Spinal cord (tissue), 10 donors: Measurements from ENCODE around the gene LMBR1L. TPM values are rescaled to one million over a fixed set of nuclear protein-coding genes. Genes with fewer than 3 reads are reported as not detected.

Experiments
- DNase-seq, 6 donors: peaks; one replicate each; pipeline versions ENCODE4 v3.0.0 to v3.0.0-alpha.2; 2013 to 2015; ENCODE audit warnings: low spot score in 6 of 6, low read depth in 4 of 6
- H3K27ac ChIP-seq: one replicate; pipeline ENCODE4 v1.5.1; 2013; ENCODE audit warnings: low read depth, low read length, control low read depth
- H3K27me3 ChIP-seq: one replicate; pipeline ENCODE4 v1.6.1; 2013; ENCODE audit warnings: low read length; ENCODE audit not compliant: control insufficient read depth, insufficient read depth
- H3K36me3 ChIP-seq: one replicate; pipeline ENCODE4 v1.6.1; 2013; ENCODE audit warnings: low read length; ENCODE audit not compliant: control insufficient read depth, insufficient read depth
- H3K4me1 ChIP-seq: one replicate; pipeline ENCODE4 v1.6.1; 2013; ENCODE audit warnings: low read length; ENCODE audit not compliant: control insufficient read depth, insufficient read depth
- H3K4me3 ChIP-seq: one replicate; pipeline ENCODE4 v1.5.1; 2013; ENCODE audit warnings: low read depth, low read length, control low read depth
- H3K9me3 ChIP-seq: one replicate; pipeline ENCODE4 v1.6.1; 2013; ENCODE audit warnings: low read length; ENCODE audit not compliant: control insufficient read depth, insufficient read depth
- WGBS: methylation state at CpG from one replicate; pipeline ENCODE4 v1.1.5; 2013; ENCODE audit warnings: missing lambda C conversion rate; ENCODE audit not compliant: insufficient coverage; 5-methylcytosine and 5-hydroxymethylcytosine counted together
- polyA plus RNA-seq, 2 donors: library from polyadenylated mRNA; unstranded; fragments of 120-200 nt; gene quantifications; one replicate each; pipeline ENCODE4 v1.2.1, GENCODE V29; 2013; ENCODE audit not compliant: insufficient read length in 2 of 2
- total RNA-seq, 2 donors: library from RNA; depleted of rRNA in 1 of 2; stranded (reverse); fragments of 120-200 nt in 1 of 2; fragments of >200 nt in 1 of 2; gene quantifications; one replicate each; pipeline versions ENCODE4 v1.2.3 to v1.2.4, GENCODE V29; 2013 to 2014
- donor health status: healthy.

The LMBR1L gene
- total and polyA plus RNA-seq, 4 donors: 38.0 to 127 (median 64.7) TPM

DNA sequence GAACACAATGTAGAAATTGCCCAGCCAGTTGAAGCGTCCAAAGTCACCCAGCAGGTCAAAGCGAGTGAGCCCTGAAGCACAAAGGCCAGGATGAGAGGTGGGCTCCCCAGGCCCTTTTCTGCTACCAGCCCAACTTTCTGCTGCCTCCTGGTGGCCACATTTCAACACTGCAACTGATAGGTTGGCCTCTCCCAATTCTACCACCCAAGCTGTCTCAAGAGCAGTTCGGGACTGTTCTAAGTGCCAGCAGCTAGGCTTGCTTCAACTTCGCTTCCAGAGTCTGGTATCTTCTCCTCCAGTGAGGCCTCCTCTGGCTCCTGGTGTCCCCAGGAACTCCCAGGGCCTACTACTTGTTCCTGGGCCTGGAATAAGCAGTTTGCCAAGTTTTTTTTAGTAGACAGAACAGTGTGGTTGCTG lies 12.6 kb downstream of the LMBR1L start:
- H3K27ac ChIP-seq: no peak overlapping the region
- H3K9me3 ChIP-seq: no peaks in the 10 kb centered on the region
- peaks cover 19% of the 10 kb centered on the region for H3K27me3 ChIP-seq
- peaks cover 27% of the 10 kb centered on the region for H3K4me1 ChIP-seq
- 54% methylated on average over 4 of the region's 4 CpGs for WGBS
- no peak overlapping the region for H3K4me3 ChIP-seq
- H3K36me3 ChIP-seq: peaks cover 69% of the 10 kb centered on the region
- DNase-seq: peak in 2 of 6 donors; percentile 69 to 74

DNA sequence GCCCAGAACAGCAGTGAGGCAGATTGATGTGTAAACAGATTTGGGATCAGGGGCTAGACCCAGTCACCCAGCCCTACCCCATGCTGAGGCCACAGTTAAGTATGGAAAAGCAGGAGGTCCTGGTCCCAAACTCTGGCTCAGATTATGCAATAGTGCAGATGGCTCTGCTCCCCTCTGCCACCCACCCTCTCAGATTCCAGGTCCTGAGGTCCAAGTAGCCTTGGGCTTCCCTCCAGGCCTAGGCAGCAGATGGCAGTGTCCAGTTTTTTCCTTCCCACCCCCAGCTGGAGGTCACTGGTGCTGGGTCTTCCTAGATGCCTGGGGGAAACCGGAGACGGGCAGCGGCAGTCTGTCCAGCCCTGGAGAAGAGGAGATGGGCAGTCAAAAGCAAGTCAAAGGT lies 13.3 kb downstream of the LMBR1L start:
- 91% methylated on average over 3 of the region's 3 CpGs for WGBS
- Histone ChIP-seq H3K4me1 (peaks cover 30% of the 10 kb centered on the region), H3K36me3 (peaks cover 63% of the 10 kb centered on the region), H3K4me3 (no peak overlapping the region), H3K27ac (no peak overlapping the region), H3K27me3 (peaks cover 25% of the 10 kb centered on the region), H3K9me3 (no peaks in the 10 kb centered on the region)
- DNase-seq: no peak

DNA sequence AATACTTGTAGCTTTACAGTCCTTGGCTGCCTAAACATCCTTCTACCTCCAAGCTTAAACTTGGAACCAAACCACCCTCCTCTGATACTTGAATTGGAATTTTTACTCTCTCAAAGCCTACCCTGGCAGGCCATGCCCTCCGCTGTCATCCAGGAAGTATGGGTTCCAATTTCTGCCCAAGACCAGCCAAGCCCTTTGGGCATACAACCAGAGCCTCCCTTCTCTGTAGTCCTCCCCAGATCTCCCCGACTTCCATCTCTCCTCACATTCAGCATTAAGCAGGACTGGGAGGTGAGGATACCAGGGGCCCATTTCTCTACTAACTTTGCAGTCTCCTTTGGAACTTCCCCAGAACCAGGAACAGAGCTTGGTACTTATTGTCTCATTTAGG lies 15.7 kb downstream of the LMBR1L start:
- 83% methylated on average over 1 of the region's 2 CpGs for WGBS
- DNase-seq: no peak
- Histone ChIP-seq H3K27ac (no peak overlapping the region), H3K36me3 (peaks cover 40% of the 10 kb centered on the region), H3K4me3 (peak overlapping the region; percentile 53), H3K9me3 (no peaks in the 10 kb centered on the region), H3K4me1 (peaks cover 54% of the 10 kb centered on the region), H3K27me3 (peaks cover 49% of the 10 kb centered on the region)

DNA sequence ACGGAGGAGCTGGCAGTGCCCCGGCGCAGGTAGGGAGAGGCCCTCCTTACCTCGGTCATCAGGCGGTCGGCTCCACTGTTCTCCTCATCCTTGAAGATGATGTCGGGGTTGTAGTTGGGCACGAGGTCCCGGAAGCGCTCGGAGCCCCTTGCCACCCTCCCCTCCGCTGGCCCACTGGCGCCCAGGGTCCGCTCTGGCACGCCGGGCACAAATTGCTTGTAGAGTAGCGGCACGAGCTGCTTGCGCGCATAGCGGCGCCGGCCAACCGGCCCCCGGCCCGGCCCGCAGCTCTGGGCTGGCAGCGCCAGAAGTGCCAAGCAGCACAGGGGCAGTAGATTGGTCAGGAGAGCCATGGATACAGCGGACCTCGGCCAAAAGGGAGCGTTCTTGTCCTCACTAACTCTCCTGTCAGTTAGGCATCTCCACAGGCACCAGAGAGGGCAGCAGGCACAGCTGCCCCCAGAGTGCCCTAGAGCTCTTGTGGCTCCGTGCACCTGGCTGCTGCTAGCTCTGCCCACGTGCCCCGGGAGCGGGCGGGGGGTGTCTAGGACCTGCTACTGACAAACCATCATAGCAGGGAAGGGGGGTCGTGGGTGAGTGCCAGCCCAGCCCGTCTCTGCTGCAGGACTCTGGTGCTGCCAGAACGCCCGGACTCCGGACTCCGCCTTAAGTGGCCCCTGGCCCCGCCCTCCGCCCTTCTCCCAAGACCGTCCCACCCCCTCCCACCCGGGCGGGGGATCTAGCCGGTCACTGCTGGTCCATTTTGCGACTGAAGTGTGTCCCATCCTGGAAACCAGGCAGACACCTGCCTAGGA lies 16.3 kb downstream of the LMBR1L start, which contains the start of gene DHH:
DHH (minus strand) TSS at position 642 of the 815 bp plus-strand sequence; CDS start at position 353, 289 bp downstream.
- peak in 2 of 6 donors; percentile 34 to 63 for DNase-seq
- Histone ChIP-seq H3K4me3 (peak within 1 kb of the TSS; percentile 53), H3K9me3 (no peaks in the 10 kb centered on the region), H3K36me3 (peaks cover 34% of the 10 kb centered on the region), H3K4me1 (peaks cover 59% of the 10 kb centered on the region), H3K27me3 (peaks cover 56% of the 10 kb centered on the region), H3K27ac (peak within 1 kb of the TSS; percentile 64)
- 2% methylated on average over 47 of the region's 49 CpGs for WGBS

DNA sequence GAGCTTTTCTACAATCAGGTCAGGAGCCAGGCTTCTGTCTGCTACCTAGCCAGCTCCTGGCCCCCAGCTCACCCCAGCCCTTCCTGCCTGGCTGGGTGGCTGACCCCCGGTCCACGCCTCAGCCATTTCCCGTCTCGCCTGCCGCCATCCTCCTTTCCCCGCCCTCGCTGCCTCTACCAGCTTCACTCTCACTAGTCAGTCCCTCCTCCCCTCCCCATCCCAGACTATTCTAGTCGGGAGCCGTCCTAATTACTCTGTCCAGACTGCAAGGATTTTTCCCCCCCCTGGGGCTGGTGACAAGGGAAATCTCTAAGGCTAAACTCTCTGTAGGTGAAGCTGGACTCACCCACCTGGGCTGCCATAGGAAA lies 16.9 kb downstream of the LMBR1L start:
- Histone ChIP-seq H3K9me3 (no peaks in the 10 kb centered on the region), H3K4me1 (peaks cover 65% of the 10 kb centered on the region), H3K4me3 (peak overlapping the region; percentile 53), H3K27me3 (peaks cover 61% of the 10 kb centered on the region), H3K36me3 (peaks cover 28% of the 10 kb centered on the region), H3K27ac (peak overlapping the region; percentile 64)
- peak in 2 of 6 donors; percentile 7 to 31 for DNase-seq
- 5% methylated on average over 8 of the region's 9 CpGs for WGBS

DNA sequence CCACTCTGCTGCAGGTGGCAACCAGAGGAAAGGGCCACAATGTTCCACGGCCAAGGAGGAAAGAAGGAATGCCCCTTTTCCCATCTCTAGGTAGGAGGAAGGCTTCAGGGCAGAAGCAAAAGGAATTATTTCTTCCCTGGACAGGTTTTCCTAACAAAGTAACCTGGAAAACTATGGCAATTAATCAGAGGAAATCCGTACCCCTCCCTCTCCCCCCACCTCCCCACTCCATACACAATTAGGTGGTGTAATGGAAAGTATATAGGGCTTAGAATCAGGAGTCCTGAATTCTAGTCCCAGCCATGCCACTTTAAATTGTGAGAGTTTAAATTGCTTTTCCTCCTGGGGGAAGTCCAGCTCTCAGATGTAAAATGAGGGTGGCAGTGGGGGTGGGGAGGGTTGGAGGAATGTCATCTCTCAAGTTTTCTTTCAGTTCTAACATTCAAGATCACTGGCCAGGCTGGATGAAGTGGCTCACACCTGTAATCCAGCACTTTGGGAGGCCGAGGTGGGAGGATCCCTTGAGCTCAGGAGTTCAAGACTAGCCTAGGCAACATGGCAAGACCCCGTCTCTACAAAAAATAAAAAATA lies 17.7 kb downstream of the LMBR1L start:
- peaks cover 66% of the 10 kb centered on the region for H3K27me3 ChIP-seq
- WGBS: 57% methylated on average over 1 of the region's 4 CpGs
- peak overlapping the region; percentile 85 for H3K27ac ChIP-seq
- H3K4me1 ChIP-seq: peaks cover 71% of the 10 kb centered on the region
- peaks cover 19% of the 10 kb centered on the region for H3K36me3 ChIP-seq
- peak overlapping the region; percentile 53 for H3K4me3 ChIP-seq
- no peak for DNase-seq
- H3K9me3 ChIP-seq: no peaks in the 10 kb centered on the region

DNA sequence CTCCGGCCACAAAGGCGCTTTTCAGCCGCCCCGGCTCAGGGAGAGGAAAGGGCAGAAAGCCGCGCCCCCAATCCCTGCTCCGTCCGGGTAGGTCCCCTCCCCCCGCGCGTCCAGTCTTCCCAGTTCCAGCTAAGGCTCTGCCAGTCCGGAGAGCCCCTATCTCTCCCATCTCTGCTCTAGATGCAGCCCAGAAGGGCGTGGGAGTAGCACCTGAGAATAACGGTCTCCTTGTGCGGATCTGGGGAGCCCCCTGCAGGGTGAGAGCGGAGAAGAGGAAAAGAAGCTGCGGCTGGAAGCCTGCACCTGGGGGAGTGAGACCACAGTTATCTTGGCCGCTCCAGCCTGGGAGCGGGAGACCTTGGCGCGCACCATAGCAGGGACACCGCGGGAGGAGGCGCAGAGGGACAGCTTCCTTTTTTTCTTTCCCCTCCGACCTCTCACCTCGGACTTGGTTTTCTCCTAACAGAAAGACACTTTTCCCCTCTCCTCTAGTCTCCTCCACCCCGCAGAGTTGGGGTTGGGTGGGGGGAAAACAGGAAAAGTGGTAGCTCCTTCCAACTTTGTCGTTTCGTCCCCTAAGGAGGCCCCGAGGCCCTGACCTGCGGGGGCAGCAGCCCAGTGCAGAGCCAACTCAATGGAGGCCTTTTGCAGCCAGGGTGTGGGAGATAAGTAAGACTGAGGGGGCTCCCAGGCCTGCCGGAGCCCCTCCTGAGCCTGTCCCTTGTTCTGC lies 18.4 kb downstream of the LMBR1L start:
- Histone ChIP-seq H3K4me1 (peaks cover 67% of the 10 kb centered on the region), H3K27me3 (peaks cover 66% of the 10 kb centered on the region), H3K27ac (peak overlapping the region; percentile 85), H3K36me3 (peaks cover 13% of the 10 kb centered on the region), H3K9me3 (no peaks in the 10 kb centered on the region), H3K4me3 (peak overlapping the region; percentile 53)
- DNase-seq: peak in 2 of 6 donors; percentile 74 to 88
- WGBS: 4% methylated on average over 23 of the region's 32 CpGs

DNA sequence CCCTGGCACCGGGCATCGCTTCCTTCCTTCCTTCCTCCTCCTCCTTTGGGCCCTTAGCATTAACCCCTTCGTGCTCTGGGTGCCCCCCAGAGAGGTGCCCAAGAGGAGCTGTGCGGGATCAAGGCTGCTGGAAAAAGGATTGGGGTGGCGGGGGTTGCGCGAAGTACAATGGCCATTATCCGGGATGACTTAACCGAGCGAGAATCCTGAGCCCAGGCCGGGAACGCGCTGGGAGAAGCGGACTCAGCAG lies 18.9 kb downstream of the LMBR1L start:
- WGBS: under 1% methylated on average over 12 of the region's 14 CpGs
- H3K27me3 ChIP-seq: peaks cover 66% of the 10 kb centered on the region
- peaks cover 8% of the 10 kb centered on the region for H3K36me3 ChIP-seq
- DNase-seq: no peak
- H3K4me1 ChIP-seq: peaks cover 66% of the 10 kb centered on the region
- H3K9me3 ChIP-seq: no peaks in the 10 kb centered on the region
- H3K27ac ChIP-seq: peak overlapping the region; percentile 86
- H3K4me3 ChIP-seq: peak overlapping the region; percentile 53

DNA sequence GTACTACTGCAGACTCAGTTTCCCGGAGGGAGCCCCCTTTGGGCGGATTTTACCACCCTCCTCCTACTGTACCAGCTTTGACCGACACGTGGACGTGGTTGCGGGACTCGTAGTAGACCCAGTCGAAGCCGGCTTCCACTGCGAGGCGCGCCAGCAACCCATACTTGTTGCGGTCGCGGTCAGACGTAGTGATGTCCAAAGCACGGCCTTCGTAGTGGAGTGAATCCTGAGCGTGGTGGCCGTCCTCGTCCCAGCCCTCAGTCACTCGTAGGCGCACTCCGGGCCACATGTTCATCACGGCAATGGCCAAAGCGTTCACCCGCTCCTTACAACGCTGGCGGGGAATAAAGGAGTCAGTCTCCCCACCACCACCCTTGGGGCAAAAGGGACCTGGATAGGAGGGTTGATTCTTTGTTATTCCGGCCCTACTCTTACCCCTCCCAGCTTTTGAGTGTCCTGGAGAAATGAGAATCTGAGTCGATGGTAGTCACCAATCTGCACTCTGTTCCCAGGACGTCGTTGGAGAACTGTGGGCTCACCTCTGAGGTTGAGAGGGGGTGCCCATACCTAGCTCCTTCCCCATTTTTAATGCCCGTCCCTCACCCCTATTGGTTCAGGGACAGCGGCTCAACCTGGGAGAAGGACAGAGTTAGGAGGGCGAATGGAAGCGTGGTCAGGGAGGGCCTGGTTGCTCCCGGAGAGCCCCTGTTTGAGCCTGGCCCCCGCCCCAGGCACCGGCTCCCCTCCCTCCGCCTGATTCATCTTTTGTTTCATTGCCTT lies 19.4 kb downstream of the LMBR1L start:
- Histone ChIP-seq H3K9me3 (no peaks in the 10 kb centered on the region), H3K27ac (peak overlapping the region; percentile 86), H3K4me3 (peak overlapping the region; percentile 53), H3K36me3 (peaks cover 5% of the 10 kb centered on the region), H3K4me1 (peaks cover 66% of the 10 kb centered on the region), H3K27me3 (peaks cover 66% of the 10 kb centered on the region)
- WGBS: 8% methylated on average over 29 of the region's 41 CpGs
- peak in 1 of 6 donors; percentile 12 for DNase-seq
